ENCODE results near the gene RGS13.

The RGS13 gene, protein sequence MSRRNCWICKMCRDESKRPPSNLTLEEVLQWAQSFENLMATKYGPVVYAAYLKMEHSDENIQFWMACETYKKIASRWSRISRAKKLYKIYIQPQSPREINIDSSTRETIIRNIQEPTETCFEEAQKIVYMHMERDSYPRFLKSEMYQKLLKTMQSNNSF

GRCh38 chr1:192635939-192636338, at the start of gene RGS13:
Gene RGS13, plus strand, starts transcription at chr1:192636147. Its CDS starts 8,188 bp downstream, at chr1:192644335.
- no peak for DNase-seq

GRCh38 chr1:192587386-192588266, 48.3 kb upstream of the RGS13 start:
- DNase-seq, result no peak

DNA sequence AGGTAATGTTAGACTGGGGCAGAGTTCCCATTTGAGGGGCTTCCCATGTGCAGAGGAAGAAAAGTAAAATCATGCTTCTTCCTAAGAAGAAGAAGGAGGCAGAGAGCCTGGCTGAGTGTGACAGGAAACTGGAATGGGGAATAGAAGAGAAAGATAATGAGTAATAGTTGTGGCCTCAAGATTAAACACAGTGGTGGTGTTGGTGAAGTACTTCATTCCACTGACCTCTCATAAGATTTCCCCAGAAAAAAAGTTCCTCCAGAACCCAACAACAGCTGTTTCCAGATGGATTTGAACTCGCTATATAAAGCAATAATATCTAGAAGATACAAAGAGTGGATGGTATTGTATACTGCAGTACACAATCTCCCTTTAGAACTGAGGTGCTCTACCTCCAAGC, 47.4 kb upstream of the RGS13 start:
- no peak for DNase-seq

- no peak for DNase-seq
These were observed 46.1 kb upstream of the RGS13 start for GRCh38 chr1:192589813-192590212.

GRCh38 chr1:192592517-192592916, 43.4 kb upstream of the RGS13 start:
- DNase-seq, result no peak

DNA sequence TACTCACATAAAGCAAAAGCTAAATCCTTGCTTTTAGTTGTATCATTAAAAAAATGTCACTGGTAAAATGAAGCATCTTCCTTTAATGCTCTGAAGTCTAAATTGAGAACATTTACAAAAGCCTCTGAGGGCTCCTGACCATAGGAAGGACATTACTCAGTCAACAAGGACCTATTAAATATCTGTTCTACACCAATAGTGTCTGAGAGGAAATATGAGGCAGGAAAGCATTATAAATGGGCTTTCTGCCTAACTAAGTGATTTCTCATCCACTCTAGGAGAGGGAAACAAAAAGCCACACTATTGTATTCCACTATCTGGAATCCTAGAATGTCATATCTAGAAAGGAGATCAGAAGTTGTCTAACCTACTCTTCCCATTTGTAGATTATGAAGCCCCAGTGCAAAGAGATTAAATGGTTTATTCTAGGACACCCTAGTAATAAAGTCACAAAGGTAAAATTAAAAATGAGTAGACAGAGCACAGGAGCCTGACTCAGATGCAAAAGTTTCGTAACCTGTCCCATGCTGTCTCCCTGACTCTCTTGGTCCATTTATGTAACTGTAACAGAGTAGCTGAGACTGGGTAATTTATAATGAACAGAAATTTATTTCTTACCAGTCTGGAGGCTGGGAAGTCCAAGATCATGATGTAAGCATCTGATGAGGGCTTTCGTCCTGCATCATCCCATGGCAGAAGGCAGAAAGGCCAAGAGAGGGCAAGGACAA, 42.8 kb upstream of the RGS13 start:
- DNase-seq, result no peak

GRCh38 chr1:192595299-192595698, 40.6 kb upstream of the RGS13 start:
- no peak for DNase-seq

DNA sequence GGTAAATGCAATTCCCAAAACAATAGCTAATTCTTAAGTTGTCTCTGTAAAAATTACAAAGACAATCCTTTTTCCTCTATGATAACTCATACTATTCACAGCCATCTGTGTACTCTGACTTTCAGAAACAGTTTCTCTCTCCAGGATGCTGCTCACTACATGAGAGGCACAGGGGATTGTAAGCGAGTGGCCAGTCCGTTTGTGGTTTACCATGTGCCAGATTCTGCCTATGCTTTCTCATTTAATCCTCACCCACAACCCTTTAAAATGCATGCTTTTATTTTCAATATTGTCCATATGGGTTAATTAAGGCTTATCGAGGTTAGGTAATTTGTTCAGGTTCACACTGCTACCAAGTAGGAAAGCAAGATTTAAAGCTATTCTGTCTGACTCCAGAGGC, 37.4 kb upstream of the RGS13 start:
- no peak for DNase-seq

GRCh38 chr1:192600275-192600674, 35.7 kb upstream of the RGS13 start:
- no peak for DNase-seq

- DNase-seq, result no peak
These were observed 34.8 kb upstream of the RGS13 start for GRCh38 chr1:192601143-192601542.

DNA sequence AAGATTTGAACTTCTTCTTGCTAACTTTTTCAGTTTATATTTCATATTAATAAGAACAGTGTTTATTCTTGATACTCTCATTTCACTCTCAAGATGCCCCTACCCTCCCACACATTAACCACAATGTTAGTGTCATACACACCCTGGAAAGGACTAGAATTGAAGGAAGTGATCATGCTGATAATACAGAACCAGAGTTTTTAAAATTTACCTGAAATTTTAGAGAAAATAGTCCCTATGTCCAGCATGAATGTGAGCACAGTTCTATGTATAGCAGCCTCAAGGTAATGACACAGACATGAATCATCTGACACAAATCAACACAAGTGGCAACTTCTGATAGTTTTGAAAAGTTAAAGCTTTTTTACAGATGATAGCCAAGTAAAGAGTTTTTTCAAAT, 34.4 kb upstream of the RGS13 start:
- DNase-seq, result no peak

DNA sequence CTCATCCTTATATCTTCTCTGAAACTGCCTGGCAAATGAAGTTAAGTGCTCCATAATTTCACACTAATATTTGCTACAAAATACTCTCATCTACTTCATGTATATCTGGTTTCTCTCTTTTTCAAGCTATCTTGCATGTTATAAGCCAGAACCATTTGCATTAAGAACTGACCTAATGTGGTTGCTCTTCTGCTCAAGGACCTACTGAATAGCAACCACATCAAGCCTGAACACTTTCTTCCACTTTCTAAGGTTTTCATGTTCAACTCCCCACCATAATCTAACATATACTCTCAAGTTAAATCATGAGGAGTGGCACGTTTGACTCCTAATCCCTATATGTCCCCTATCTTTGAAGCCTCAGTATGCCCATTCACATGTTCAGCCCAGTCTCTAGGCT, 33.2 kb upstream of the RGS13 start:
- DNase-seq, result no peak

DNA sequence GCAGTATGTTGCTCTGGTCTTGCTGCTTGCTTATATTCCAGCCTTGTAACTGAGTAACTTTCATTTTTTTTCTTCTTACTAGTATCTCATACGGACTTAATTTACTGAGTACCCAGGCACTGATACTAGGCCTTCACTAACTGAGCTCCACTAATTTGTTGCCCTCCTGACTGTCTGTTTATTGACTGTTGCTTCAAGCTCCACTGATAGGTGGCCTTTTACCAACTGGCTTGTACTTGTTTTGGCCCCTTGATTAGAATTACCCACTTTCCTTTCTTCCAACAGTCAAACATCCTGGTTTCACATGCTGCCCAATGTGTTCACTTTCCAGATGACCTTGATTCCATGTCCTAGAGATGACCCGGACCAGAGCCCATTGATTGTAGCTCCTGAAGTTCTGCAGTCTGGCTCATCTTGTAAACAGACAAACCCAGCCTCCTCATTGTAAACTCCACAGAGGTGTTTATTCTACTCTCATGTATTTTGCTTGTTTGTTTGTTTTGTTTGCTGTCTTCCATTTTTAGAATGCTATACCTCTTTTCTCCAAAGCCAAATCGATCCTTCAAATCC, 32.6 kb upstream of the RGS13 start:
- no peak for DNase-seq

DNA sequence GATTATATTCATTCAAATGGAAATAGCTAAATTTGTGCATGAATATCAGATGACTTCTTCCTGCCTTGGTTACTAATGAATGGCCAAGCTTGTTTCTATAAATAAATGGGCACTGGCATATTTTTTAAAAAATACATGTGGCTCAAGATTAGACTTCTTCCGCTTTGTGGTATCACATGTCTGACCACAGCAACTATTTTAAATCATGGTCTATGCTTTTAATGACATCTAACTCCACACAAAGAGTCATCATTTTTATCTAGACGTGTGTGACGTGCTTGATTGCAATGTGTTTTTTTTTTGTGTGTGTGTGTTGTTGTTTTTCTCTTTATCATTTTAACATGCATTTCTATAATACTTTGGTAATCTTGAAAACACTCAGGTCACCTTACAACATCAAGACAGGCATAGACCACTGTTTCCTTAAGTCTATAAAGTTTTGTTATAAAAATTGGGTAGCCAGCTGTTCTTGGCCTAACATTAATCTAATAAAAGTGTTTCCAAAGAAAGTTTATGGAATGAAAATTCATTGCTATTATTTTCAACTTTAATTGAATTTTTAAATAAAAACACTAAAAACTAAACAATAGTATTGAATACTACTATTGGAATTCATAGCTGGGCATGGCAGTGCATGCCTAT, 30.8 kb upstream of the RGS13 start:
- no peak for DNase-seq

DNA sequence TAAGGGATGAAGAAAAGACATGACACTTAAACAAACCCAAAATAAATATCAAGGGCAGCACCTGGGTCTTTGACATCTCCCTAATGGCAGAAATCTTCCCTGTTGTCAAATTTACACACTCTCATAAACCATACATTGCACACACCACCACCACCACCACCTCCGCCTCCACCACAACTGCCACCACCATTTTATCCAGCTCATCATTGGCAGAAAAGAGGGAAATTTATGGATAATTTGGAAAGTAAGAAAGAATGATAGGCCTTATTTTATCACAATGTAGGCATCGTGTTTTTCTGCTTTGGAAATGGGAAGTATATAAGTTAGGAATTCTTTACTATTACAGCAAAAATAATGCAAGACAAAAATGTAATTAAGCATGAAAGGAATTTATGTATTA, 27.3 kb upstream of the RGS13 start:
- no peak for DNase-seq

- no peak for DNase-seq
These were observed 26.6 kb upstream of the RGS13 start for GRCh38 chr1:192609110-192610079.

- DNase-seq, result peak; percentile 10
These were observed 25.6 kb upstream of the RGS13 start for GRCh38 chr1:192610112-192610889.

DNA sequence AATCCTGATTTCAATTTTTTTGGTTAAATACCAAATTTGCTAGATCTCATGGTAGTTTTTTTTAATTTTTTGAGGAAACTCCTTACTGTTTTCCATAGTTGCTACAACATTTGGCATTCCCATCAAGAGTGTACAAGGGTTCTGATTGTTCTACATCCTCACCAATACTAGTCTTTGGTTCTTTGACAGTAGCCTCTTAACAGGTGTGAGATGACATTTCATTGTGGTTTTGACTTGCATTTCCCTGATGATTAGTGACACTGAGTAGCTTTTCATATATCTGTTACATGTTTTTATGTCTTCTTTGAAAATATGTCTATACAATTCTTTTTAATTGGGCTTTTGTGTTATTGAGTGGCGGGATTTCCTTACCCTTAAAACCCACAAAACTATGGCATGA, 20.9 kb upstream of the RGS13 start:
- DNase-seq, result no peak

- no peak for DNase-seq
These were observed 15.8 kb upstream of the RGS13 start for GRCh38 chr1:192620071-192620635.

- DNase-seq, result no peak
These were observed 9.4 kb upstream of the RGS13 start for GRCh38 chr1:192626366-192627179.
